K562 (cell line): ENCODE data around the gene BAHD1.

Source experiments
- ERF ChIP-seq: fragments of 450-650 bp; formaldehyde crosslinking; IDR thresholded peaks from 2 replicates; pipeline ENCODE4 v1.4.0; 2020; ENCODE audit warnings: mild to moderate bottlenecking, mixed read lengths
- EZH2 ChIP-seq: IDR thresholded peaks from 2 replicates; pipeline ENCODE4 v1.6.1; 2012; ENCODE audit warnings: low read depth, mild to moderate bottlenecking, inconsistent platforms, low read length, borderline replicate concordance
- HDAC6 ChIP-seq: IDR thresholded peaks from 2 replicates; pipeline ENCODE4 v1.6.1; 2012; ENCODE audit warnings: low read depth, mild to moderate bottlenecking, control low read depth, inconsistent platforms, low read length, moderate library complexity
- NFIX ChIP-seq: fragments of 250-450 bp; sonication (Bioruptor Pico); IDR thresholded peaks from 2 replicates; pipeline ENCODE4 v1.4.0; 2020; ENCODE audit warnings: low read depth, mild to moderate bottlenecking, moderate library complexity
- POLR2AphosphoS5 ChIP-seq: IDR thresholded peaks from 2 replicates; pipeline ENCODE4 v1.6.1; 2011; ENCODE audit warnings: mild to moderate bottlenecking, low read depth, low read length, moderate library complexity; ENCODE audit not compliant: control insufficient read depth, insufficient read depth
- RFX5 ChIP-seq: IDR thresholded peaks from 2 replicates; pipeline ENCODE4 v1.6.1; 2011; ENCODE audit warnings: low read depth, mild to moderate bottlenecking, improper control_type of control experiment, low read length
- SP1 ChIP-seq: sonication (generic); formaldehyde crosslinking; IDR thresholded peaks from 2 replicates; pipeline ENCODE4 v1.8.1; 2022; ENCODE audit warnings: mild to moderate bottlenecking, missing genetic modification reagents
- SPI1 ChIP-seq: IDR thresholded peaks from 2 replicates; pipeline ENCODE4 v1.6.1; 2011; ENCODE audit warnings: low read depth, low read length, control low read depth, borderline replicate concordance
- TCF7L2 ChIP-seq: fragments of 150-350 bp; IDR thresholded peaks from 2 replicates; pipeline ENCODE4 v1.6.1; 2016; ENCODE audit warnings: low read depth, mild to moderate bottlenecking, low read length, moderate library complexity
- ZNF24 ChIP-seq: fragments of 450-650 bp; IDR thresholded peaks from 2 replicates; pipeline ENCODE4 v1.6.1; 2016
- TF ChIP-seq, protein P1 (sequence below), 2 experiments: fragments of 450-650 bp; IDR thresholded peaks; 2 replicates each; pipeline ENCODE4 v1.6.1; 2016; ENCODE audit warnings: mild to moderate bottlenecking in 2 of 2, borderline replicate concordance in 1 of 2, low read depth in 1 of 2, moderate library complexity in 1 of 2
- TF ChIP-seq, protein P2 (sequence below): fragments of 450-650 bp; formaldehyde crosslinking; IDR thresholded peaks from 2 replicates; pipeline ENCODE4 v1.4.0; 2020; ENCODE audit warnings: mild to moderate bottlenecking

DNA sequence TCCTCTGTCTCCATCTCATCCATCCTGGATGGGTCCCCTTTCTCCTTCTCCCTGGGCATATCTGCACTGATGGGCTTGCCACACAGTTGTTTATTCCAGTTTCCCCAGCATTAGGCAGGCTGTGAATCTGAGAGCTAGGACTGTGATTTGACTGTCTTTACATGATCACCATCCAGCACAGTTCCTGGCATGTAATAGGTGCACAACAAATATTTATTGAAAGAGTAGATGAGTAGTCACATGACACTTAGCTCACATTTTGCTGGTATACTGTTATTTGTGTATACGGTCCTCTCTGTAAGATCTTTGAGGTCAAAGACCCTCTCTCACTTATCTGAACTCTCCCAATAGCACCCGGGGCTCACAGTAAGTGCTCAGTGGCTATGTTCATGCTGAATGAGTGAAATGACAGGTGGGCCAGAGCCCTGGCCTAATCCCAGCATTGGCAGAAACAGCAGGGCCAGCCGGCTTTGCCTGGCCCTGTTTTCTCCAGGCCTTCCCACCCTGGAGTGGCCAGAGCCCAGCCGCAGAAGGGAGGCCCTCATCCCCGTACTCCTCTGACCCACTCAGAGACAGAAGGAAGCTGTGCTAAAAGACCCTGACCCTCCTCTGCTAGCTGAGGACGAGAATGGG, 16.2 kb upstream of the BAHD1 start:
- TF ChIP-seq ZNF24 (no peak), TCF7L2 (no peak), NFIX (CRISPR knock-in tag) (no peak), SP1 (no peak), EZH2 (no peak), HDAC6 (no peak), RFX5 (no peak), SPI1 (no peak), ERF (no peak), POLR2AphosphoS5 (no peak)
- TF ChIP-seq, protein P1, sequence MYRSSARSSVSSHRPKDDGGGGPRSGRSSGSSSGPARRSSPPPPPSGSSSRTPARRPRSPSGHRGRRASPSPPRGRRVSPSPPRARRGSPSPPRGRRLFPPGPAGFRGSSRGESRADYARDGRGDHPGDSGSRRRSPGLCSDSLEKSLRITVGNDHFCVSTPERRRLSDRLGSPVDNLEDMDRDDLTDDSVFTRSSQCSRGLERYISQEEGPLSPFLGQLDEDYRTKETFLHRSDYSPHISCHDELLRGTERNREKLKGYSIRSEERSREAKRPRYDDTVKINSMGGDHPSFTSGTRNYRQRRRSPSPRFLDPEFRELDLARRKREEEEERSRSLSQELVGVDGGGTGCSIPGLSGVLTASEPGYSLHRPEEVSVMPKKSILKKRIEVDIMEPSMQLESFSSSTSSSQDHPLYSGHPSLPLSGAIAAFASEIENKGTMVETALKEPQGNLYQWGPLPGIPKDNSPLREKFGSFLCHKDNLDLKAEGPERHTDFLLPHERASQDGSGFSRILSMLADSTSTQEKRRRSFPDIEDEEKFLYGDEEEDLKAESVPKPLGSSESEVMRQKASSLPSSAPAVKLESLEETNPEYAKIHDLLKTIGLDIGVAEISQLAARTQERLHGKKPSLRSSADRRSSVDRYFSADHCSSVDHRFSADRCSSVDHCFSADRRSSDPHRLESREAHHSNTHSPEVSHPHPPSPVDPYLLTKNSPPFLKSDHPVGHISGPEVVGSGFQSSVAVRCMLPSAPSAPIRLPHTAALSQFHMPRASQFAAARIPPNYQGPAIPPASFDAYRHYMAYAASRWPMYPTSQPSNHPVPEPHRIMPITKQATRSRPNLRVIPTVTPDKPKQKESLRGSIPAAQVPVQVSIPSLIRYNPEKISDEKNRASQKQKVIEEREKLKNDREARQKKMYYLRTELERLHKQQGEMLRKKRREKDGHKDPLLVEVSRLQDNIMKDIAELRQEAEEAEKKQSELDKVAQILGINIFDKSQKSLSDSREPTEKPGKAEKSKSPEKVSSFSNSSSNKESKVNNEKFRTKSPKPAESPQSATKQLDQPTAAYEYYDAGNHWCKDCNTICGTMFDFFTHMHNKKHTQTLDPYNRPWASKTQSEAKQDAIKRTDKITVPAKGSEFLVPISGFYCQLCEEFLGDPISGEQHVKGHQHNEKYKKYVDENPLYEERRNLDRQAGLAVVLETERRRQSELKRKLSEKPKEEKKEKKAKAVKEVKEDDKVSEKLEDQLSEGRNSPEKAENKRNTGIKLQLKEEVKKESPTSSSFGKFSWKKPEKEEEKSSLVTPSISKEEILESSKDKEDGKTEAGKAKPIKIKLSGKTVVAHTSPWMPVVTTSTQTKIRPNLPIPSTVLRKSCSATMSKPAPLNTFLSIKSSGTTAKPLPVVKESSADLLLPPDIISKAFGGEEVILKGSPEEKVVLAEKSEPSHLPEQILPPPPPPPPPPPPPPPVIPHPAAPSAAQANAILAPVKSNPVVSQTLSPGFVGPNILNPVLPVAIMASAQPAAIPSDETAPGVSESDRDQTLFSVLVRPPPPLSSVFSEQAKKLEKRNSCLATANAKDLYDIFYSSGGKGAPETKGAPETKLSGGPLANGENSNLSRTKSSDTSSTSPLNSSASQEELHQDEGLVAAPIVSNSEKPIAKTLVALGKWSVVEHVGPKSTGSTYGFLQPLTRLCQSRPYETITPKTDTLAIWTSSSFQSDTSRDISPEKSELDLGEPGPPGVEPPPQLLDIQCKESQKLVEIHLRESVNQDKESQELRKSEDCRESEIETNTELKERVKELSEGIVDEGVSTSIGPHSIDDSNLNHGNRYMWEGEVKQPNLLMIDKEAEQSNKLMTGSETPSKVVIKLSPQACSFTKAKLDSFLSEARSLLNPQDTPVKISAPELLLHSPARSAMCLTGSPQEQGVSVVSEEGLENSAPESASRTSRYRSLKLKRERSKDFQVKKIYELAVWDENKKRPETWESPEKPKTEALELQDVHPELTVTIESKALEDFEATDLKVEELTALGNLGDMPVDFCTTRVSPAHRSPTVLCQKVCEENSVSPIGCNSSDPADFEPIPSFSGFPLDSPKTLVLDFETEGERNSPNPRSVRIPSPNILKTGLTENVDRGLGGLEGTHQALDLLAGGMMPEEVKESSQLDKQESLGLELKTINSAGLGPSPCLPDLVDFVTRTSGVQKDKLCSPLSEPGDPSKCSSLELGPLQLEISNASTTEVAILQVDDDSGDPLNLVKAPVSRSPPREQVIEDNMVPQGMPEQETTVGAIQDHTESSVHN (IDR thresholded peaks at IDR 0.05; ENCODE audit: borderline replicate concordance in 1 of 2, low read depth in 1 of 2) = no peak
- TF ChIP-seq, protein P2, sequence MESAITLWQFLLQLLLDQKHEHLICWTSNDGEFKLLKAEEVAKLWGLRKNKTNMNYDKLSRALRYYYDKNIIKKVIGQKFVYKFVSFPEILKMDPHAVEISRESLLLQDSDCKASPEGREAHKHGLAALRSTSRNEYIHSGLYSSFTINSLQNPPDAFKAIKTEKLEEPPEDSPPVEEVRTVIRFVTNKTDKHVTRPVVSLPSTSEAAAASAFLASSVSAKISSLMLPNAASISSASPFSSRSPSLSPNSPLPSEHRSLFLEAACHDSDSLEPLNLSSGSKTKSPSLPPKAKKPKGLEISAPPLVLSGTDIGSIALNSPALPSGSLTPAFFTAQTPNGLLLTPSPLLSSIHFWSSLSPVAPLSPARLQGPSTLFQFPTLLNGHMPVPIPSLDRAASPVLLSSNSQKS (CRISPR knock-in tag) = no peak
